Spleen (tissue), 11 donors: Measurements from ENCODE around the gene PPP2R1B. TPM values are rescaled to one million over a fixed set of nuclear protein-coding genes. Genes with fewer than 3 reads are reported as not detected.
A peak's percentile ranks its signal among the peaks of the same experiment; 100 is the strongest.

ENCODE experiments used
- DNase-seq: peaks from one replicate; pipeline ENCODE4 v3.0.0-alpha.2; 2020
- H3K27ac ChIP-seq, 8 donors: fragments of 200-600 bp; sonication (generic) in 7 of 8; 1 replicate in 4 of 8; 2 replicates in 4 of 8; pipeline versions ENCODE4 v1.5.0 to v1.8.0; 2016 to 2021; ENCODE audit warnings: inconsistent platforms in 4 of 8, mild to moderate bottlenecking in 4 of 8, moderate library complexity in 1 of 8
- H3K27me3 ChIP-seq, 7 donors: fragments of 200-600 bp; sonication (generic) in 6 of 7; replicated peaks in 1 of 7; 1 replicate in 4 of 7; 2 replicates in 3 of 7; pipeline versions ENCODE4 v1.5.0 to v1.8.0; 2016 to 2021; ENCODE audit warnings: inconsistent platforms in 3 of 7, mild to moderate bottlenecking in 1 of 7
- H3K36me3 ChIP-seq, 6 donors: fragments of 200-600 bp; sonication (generic) in 5 of 6; 1 replicate in 4 of 6; 2 replicates in 2 of 6; pipeline versions ENCODE4 v1.5.0 to v1.8.0; 2016 to 2021; ENCODE audit warnings: inconsistent platforms in 2 of 6
- H3K4me1 ChIP-seq, 6 donors: fragments of 200-600 bp; sonication (generic) in 5 of 6; 1 replicate in 3 of 6; 2 replicates in 3 of 6; pipeline versions ENCODE4 v1.5.0 to v1.8.0; 2016 to 2021; ENCODE audit warnings: inconsistent platforms in 3 of 6
- H3K4me3 ChIP-seq, 8 donors: fragments of 200-600 bp; sonication (generic) in 7 of 8; 1 replicate in 4 of 8; 2 replicates in 4 of 8; pipeline versions ENCODE4 v1.5.0 to v1.8.0; 2016 to 2021; ENCODE audit warnings: inconsistent platforms in 4 of 8, mild to moderate bottlenecking in 4 of 8, moderate library complexity in 2 of 8
- H3K9me3 ChIP-seq, 8 donors: fragments of 200-600 bp; sonication (generic) in 7 of 8; 1 replicate in 4 of 8; 2 replicates in 4 of 8; pipeline versions ENCODE4 v1.5.0 to v1.8.0; 2016 to 2021; ENCODE audit warnings: inconsistent platforms in 4 of 8
- CTCF ChIP-seq, 11 experiments: fragments of 200-600 bp in 7 of 11; fragments of 450-650 bp in 4 of 11; sonication (generic) in 4 of 11; IDR thresholded peaks in 8 of 11; conservative IDR thresholded peaks in 3 of 11; 1 replicate in 7 of 11; 2 replicates in 4 of 11; pipeline versions ENCODE4 v1.4.0 to v1.8.0; 2016 to 2021; ENCODE audit warnings: antibody characterized with exemption in 11 of 11, inconsistent platforms in 4 of 11, mild to moderate bottlenecking in 1 of 11
- POLR2A ChIP-seq, 3 donors: fragments of 450-650 bp; IDR thresholded peaks; one replicate each; pipeline ENCODE4 v1.5.1; 2017; ENCODE audit warnings: antibody characterized with exemption in 3 of 3, mild to moderate bottlenecking in 1 of 3
- POLR2AphosphoS5 ChIP-seq, 3 donors: sonication (generic); formaldehyde crosslinking; IDR thresholded peaks; one replicate each; pipeline ENCODE4 v1.5.1; 2017; ENCODE audit warnings: antibody characterized with exemption in 3 of 3
- WGBS, 5 donors: extraction: QIAGEN DNeasy Blood & Tissue Kit in 3 of 5; methylation state at CpG; one replicate each; pipeline versions ENCODE4 v1.1.5 to v1.1.7; 2013 to 2018; 5-methylcytosine and 5-hydroxymethylcytosine counted together
- intact Hi-C: fragments of 100-400 bp; cut with DNase I; formaldehyde crosslinking; loops from one replicate; pipeline ENCODE4 v1.15.0; 2023; ENCODE audit warnings: low total_unique reads
- polyA plus RNA-seq, 3 donors: library from polyadenylated mRNA; stranded (reverse); fragments of 200-250 nt; gene quantifications; one replicate each; pipeline ENCODE4 v1.2.1, GENCODE V29; 2013
- total RNA-seq, 7 donors: library from RNA; depleted of rRNA in 3 of 7; stranded (reverse); fragments of >200 nt in 3 of 7; fragmentation: NEBNext Ultra II Directional in 4 of 7; extraction: Animal tissue kit (Norgen Biotek cat#: 25700) in 4 of 7; gene quantifications; one replicate each; pipeline versions ENCODE4 v1.1.0 to v1.2.1, GENCODE V29; 2016 to 2021
- donor health status: healthy with polysubstance abuse.
- donor health status: DM: no; HTN: no; CAD: no; lungs with moderate emphysema.
- donor health status: DM: no; HTN: no; CAD: no.
- donor health status: Bipolar disorder and iron deficiency.
- donor health status: healthy.
- donor health status: DM: no; HTN: no; CAD: no.
- donor health status: DM: yes; HTN: yes; CAD: no.

The PPP2R1B gene
- total and polyA plus RNA-seq, 10 donors: 4.0 to 30.3 (median 22.9) TPM

DNA sequence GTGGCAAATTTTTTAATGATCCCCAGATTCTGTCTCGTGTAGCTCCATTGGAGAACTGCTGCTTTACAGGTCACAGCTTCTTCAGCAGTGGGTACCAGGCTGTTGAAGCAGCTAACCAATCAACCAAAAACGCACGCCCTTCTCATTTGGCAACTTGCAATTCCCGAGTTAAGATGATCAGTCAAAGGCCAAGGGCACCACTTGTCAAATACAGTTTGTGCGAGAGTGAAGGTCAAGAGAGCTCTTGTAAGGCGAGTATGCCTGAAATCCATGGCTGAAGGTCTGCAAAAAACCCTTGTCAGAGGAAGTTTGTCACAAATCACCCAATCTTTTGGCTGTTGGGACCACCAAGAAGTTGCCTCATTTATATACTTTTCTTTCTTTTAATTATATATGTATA lies 12.9 kb upstream of the PPP2R1B start:
- WGBS, 5 donors: 61 to 83% (median 74%) methylated on average over 6 of the region's 6 CpGs
- TF ChIP-seq POLR2AphosphoS5 (IDR thresholded peaks at IDR 0.05) (no peak), POLR2A (IDR thresholded peaks at IDR 0.05) (no peak), CTCF (IDR thresholded peaks at IDR 0.05 in 8 of 11, conservative IDR thresholded peaks at IDR 0.05 in 3 of 11) (no peak)
- Histone ChIP-seq H3K4me3 (no peak overlapping the region), H3K9me3 (no peaks in the 10 kb centered on the region), H3K4me1 (peaks cover 0 to 22% (median 12%) of the 10 kb centered on the region in 6 donors), H3K27me3 (no peaks in the 10 kb centered on the region), H3K27ac (no peak overlapping the region), H3K36me3 (peaks cover 0 to 11% (median 4%) of the 10 kb centered on the region in 6 donors)
- intact Hi-C loops: loop anchor here (5.0 to 10.0 kb wide), 2 partner anchors 66 to 177 kb away; partner anchors contain the start of gene SIK2
- DNase-seq: no peak

DNA sequence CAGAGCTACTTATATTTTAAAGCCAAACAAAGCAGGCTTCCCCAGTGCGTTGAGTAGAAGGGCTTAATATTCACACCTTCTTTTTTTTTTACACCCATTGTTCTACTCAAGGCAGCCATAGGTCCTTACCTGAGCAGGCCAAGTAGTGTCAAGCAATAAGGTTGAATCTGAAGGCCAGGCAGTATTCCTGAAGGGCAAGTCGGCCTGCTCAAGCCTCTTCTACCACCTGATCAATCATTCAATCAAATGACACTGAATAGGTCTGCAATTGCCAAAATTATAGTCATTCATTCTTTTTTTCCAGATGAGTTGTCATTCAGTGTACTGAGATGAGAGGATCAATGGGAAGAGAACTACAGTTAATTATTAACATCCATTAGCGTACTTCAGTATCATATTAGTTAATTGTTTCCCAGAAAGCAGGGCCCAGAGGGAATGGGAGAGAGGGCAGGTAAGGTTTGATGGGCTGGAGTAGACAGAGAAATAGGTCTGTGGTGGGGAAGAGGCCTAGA lies 11.9 kb upstream of the PPP2R1B start:
- WGBS, 5 donors: 92 to 96% (median 93%) methylated on average over 3 of the region's 3 CpGs
- no peak overlapping the region for H3K4me3 ChIP-seq
- TF ChIP-seq POLR2AphosphoS5 (IDR thresholded peaks at IDR 0.05): no peak
- no peak for TF ChIP-seq POLR2A (IDR thresholded peaks at IDR 0.05)
- TF ChIP-seq CTCF (IDR thresholded peaks at IDR 0.05 in 8 of 11, conservative IDR thresholded peaks at IDR 0.05 in 3 of 11): no peak

GRCh38 chr11:111777094-111778046 lies 11.2 kb upstream of the PPP2R1B start:
- 68 to 87% (median 75%) methylated on average over 4 of the region's 4 CpGs for WGBS, 5 donors
- Histone ChIP-seq H3K9me3 (no peaks in the 10 kb centered on the region), H3K27ac (peak overlapping the region in 4 of 8 donors; percentile 30 to 69 (median 34)), H3K4me1 (peaks cover 0 to 22% (median 12%) of the 10 kb centered on the region in 6 donors), H3K36me3 (peaks cover 0 to under 1% (median 0%) of the 10 kb centered on the region in 6 donors), H3K4me3 (no peak overlapping the region), H3K27me3 (no peaks in the 10 kb centered on the region)
- intact Hi-C loops: loop anchor here (5.0 to 10.0 kb wide), 2 partner anchors 67 to 175 kb away; partner anchors contain the start of gene SIK2
- peak; percentile 65 to 89 (median 82) for TF ChIP-seq CTCF (IDR thresholded peaks at IDR 0.05 in 8 of 11, conservative IDR thresholded peaks at IDR 0.05 in 3 of 11)
- TF ChIP-seq POLR2A (IDR thresholded peaks at IDR 0.05): no peak
- TF ChIP-seq POLR2AphosphoS5 (IDR thresholded peaks at IDR 0.05): no peak
- DNase-seq: no peak

More for the DNA sequence above, 11.9 kb upstream of the PPP2R1B start:
- intact Hi-C loops: loop anchor here (5.0 to 10.0 kb wide), 2 partner anchors 67 to 176 kb away; partner anchors contain the start of gene SIK2
- no peaks in the 10 kb centered on the region for H3K9me3 ChIP-seq
- no peak for DNase-seq
- no peaks in the 10 kb centered on the region for H3K27me3 ChIP-seq
- H3K4me1 ChIP-seq: peaks cover 0 to 22% (median 12%) of the 10 kb centered on the region in 6 donors
- H3K27ac ChIP-seq: no peak overlapping the region
- H3K36me3 ChIP-seq: peaks cover 0 to 6% (median 0%) of the 10 kb centered on the region in 6 donors
